Measurements from ENCODE around the gene KCNJ2. TPM values are rescaled to one million over a fixed set of nuclear protein-coding genes. Genes with fewer than 3 reads are reported as not detected.

Gene KCNJ2
- total and polyA plus RNA-seq, 12 donors = 3.0 to 76.0 (median 41.9) TPM

DNA sequence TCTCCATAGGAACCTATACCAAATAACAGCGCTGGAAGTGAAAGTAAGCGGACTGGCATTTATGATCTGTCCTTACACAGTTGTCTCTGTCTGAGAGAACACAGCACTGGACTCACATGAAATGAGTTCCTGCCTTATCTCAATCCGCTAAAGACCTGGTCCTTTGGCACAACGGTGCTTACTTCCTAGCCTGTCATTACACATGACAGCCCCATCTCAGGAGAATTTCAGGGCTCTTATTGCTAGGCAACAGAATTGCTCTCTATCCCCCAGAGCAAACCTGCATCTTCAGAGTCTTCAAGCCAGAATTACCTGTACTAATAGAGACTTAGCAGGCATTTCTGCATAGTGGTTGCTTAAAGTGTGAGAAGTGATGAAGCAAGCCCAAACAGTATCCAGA lies 4.3 kb downstream of the KCNJ2 start:
- peak overlapping the region in 8 of 10 donors; percentile 62 to 97 (median 81) for H3K4me3 ChIP-seq
- TF ChIP-seq, protein P1, sequence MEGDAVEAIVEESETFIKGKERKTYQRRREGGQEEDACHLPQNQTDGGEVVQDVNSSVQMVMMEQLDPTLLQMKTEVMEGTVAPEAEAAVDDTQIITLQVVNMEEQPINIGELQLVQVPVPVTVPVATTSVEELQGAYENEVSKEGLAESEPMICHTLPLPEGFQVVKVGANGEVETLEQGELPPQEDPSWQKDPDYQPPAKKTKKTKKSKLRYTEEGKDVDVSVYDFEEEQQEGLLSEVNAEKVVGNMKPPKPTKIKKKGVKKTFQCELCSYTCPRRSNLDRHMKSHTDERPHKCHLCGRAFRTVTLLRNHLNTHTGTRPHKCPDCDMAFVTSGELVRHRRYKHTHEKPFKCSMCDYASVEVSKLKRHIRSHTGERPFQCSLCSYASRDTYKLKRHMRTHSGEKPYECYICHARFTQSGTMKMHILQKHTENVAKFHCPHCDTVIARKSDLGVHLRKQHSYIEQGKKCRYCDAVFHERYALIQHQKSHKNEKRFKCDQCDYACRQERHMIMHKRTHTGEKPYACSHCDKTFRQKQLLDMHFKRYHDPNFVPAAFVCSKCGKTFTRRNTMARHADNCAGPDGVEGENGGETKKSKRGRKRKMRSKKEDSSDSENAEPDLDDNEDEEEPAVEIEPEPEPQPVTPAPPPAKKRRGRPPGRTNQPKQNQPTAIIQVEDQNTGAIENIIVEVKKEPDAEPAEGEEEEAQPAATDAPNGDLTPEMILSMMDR (IDR thresholded peaks at IDR 0.05) = no peak
- H3K27ac ChIP-seq = peak overlapping the region; percentile 17 to 98 (median 95)
- ATAC-seq (peak in 2 of 8 donors; percentile 14 to 19), DNase-seq (peak in 1 of 2 donors; percentile 18)
- 34 to 39% methylated on average over 4 of the region's 4 CpGs for WGBS, 2 donors
- peaks cover 0 to 29% (median 11%) of the 10 kb centered on the region in 9 donors for H3K36me3 ChIP-seq
- H3K9me3 ChIP-seq = no peaks in the 10 kb centered on the region
- H3K27me3 ChIP-seq = no peaks in the 10 kb centered on the region
- peaks cover 0 to 48% (median 24%) of the 10 kb centered on the region in 9 donors for H3K4me1 ChIP-seq
- intact Hi-C loops (cut with DNase I) = loop anchor here in 4 of 10 donors (10.0 kb wide), 3 partner anchors 131 to 351 kb away; no protein-coding TSS in a partner anchor

DNA sequence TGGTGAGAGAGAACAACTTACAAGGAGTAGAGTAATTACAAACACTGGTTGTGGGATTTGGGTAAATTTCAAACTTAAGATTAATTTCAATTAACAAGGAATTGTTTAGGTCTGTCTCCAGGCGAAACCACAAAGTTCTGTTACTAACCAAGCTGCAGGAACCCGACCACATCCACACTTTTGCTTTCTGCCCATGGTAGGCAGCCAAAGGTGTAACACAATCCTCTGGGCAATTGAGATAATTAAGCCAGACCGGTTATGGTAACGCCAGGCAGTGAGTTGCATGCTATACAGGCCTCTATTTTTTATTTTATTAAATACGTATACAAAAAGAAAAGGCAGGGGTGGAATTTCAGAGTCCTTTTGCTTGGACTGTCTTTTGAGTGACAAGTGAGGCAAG lies 12.0 kb downstream of the KCNJ2 start:
- no peaks in the 10 kb centered on the region for H3K27me3 ChIP-seq
- peaks cover 0 to 12% (median 0%) of the 10 kb centered on the region in 9 donors for H3K36me3 ChIP-seq
- H3K4me3 ChIP-seq = no peak overlapping the region
- peak in 5 of 8 donors; percentile 40 to 65 (median 51) for ATAC-seq
- no peak for DNase-seq
- peak overlapping the region in 4 of 10 donors; percentile 3 to 45 (median 21) for H3K27ac ChIP-seq
- intact Hi-C loops (cut with DNase I) = no loop called here
- peaks cover 0 to 63% (median 32%) of the 10 kb centered on the region in 9 donors for H3K4me1 ChIP-seq
- H3K9me3 ChIP-seq = no peaks in the 10 kb centered on the region
- TF ChIP-seq, protein P1 (IDR thresholded peaks at IDR 0.05) = no peak
- WGBS, 2 donors = 51 to 59% methylated on average over 5 of the region's 5 CpGs

GRCh38 chr17:70181866-70182265 lies 12.5 kb downstream of the KCNJ2 start:
- Histone ChIP-seq H3K9me3 (no peaks in the 10 kb centered on the region), H3K4me1 (peaks cover 0 to 58% (median 29%) of the 10 kb centered on the region in 9 donors), H3K27ac (peak overlapping the region in 3 of 10 donors; percentile 16 to 45 (median 26)), H3K27me3 (no peaks in the 10 kb centered on the region), H3K4me3 (no peak overlapping the region), H3K36me3 (peaks cover 0 to 7% (median 0%) of the 10 kb centered on the region in 9 donors)
- 71 to 75% methylated on average over 3 of the region's 3 CpGs for WGBS, 2 donors
- TF ChIP-seq, protein P1 (IDR thresholded peaks at IDR 0.05) = no peak
- DNase-seq (no peak), ATAC-seq (peak in 1 of 8 donors; percentile 31)
- intact Hi-C loops (cut with DNase I) = no loop called here

DNA sequence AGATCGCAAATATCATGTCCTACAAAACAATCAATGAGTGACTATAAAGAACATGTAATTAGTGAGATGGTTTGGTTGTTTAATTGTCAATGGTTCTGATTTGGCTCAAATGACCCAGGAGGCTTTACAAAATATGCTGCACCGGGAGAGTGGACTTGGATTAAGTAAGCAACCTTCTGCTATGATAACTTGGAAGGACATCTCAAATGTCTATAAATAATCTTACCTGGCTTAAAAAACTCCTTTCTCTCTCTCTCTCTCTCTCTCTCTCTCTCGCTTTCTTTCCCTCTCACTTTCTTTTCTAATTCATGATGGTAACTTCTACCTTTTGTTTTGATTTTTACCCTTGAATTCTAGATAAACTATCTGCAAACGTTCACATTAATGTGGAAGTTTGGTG lies 14.2 kb downstream of the KCNJ2 start:
- Histone ChIP-seq H3K9me3 (no peaks in the 10 kb centered on the region), H3K4me1 (peaks cover 0 to 42% (median 18%) of the 10 kb centered on the region in 9 donors), H3K27me3 (no peaks in the 10 kb centered on the region), H3K27ac (no peak overlapping the region), H3K4me3 (no peak overlapping the region), H3K36me3 (no peaks in the 10 kb centered on the region)
- intact Hi-C loops (cut with DNase I) = no loop called here
- TF ChIP-seq, protein P1 (IDR thresholded peaks at IDR 0.05) = no peak
- DNase-seq (no peak), ATAC-seq (no peak)
- 62 to 65% methylated on average over 4 of the region's 4 CpGs for WGBS, 2 donors

Data from heart right ventricle (tissue), 16 donors.